A549 (cell line): ENCODE data around the gene ZG16B. TPM values are rescaled to one million over a fixed set of nuclear protein-coding genes. Genes with fewer than 3 reads are reported as not detected.

ENCODE experiments used
- ATAC-seq, 2 experiments: fragments of 200-7000 bp in 1 of 2; fragments of >200 bp in 1 of 2; cut with Nextera tagmentation in 1 of 2; cut with Tn5 transposase in 1 of 2; 3 replicates each; pipeline versions ENCODE4 v1.8.0 to v1.9.1; 2018 to 2020; ENCODE audit warnings: mild to moderate bottlenecking in 1 of 2, moderate library complexity in 1 of 2
- CTCF ChIA-PET: fragments of 300-600 bp; sonication (Branson Sonifier 250); formaldehyde crosslinking; extraction: SDS; loops from one replicate; lab custom pipeline; 2021; ENCODE audit warnings: antibody characterized with exemption, inconsistent platforms; lab: Yijun Ruan, JAX
- POLR2A ChIA-PET: fragments of 350-600 bp; formaldehyde crosslinking; extraction: SDS; loops from one replicate; lab custom pipeline; 2021; ENCODE audit warnings: antibody characterized with exemption, inconsistent platforms; lab: Yijun Ruan, JAX
- DNase-seq, 2 experiments: peaks; one replicate each; pipeline versions ENCODE4 v3.0.0 to v3.0.0-alpha.2; 2011 to 2016; ENCODE audit warnings: low read depth in 1 of 2, low spot score in 1 of 2
- FAIRE-seq: peaks from 2 replicates; lab custom pipeline; 2011; peaks lifted over from hg19 to GRCh38; lab: Jason Lieb, UNC
- H3K27ac ChIP-seq, 2 experiments: fragments of >200 bp; sonication (Bioruptor Twin); formaldehyde crosslinking; 3 replicates each; pipeline ENCODE4 v1.5.1; 2016 to 2017
- H3K4me1 ChIP-seq: fragments of >200 bp; sonication (Bioruptor Twin); formaldehyde crosslinking; 3 replicates; pipeline ENCODE4 v1.6.1; 2016
- H3K4me2 ChIP-seq: fragments of >200 bp; sonication (Bioruptor Twin); formaldehyde crosslinking; 3 replicates; pipeline ENCODE4 v1.6.1; 2016
- H3K4me3 ChIP-seq: fragments of >200 bp; sonication (Bioruptor Twin); formaldehyde crosslinking; 3 replicates; pipeline ENCODE4 v1.5.1; 2016
- H3K9me3 ChIP-seq: fragments of >200 bp; sonication (Bioruptor Twin); formaldehyde crosslinking; 3 replicates; pipeline ENCODE4 v1.6.1; 2016
- ATOH8 ChIP-seq: fragments of 250-450 bp; sonication (Bioruptor Pico); IDR thresholded peaks from 2 replicates; pipeline ENCODE4 v1.5.0; 2020; ENCODE audit warnings: low read depth, mild to moderate bottlenecking, moderate library complexity
- BHLHE40 ChIP-seq: IDR thresholded peaks from 2 replicates; pipeline ENCODE4 v1.6.1; 2012; ENCODE audit warnings: low read depth, low read length, inconsistent platforms
- CHD4 ChIP-seq: fragments of 200-600 bp; sonication (generic); IDR thresholded peaks from 2 replicates; pipeline ENCODE4 v1.6.1; 2016; ENCODE audit warnings: antibody characterized with exemption, mild to moderate bottlenecking, borderline replicate concordance
- CTCF ChIP-seq: fragments of >200 bp; sonication (Bioruptor Twin); formaldehyde crosslinking; IDR thresholded peaks from 3 replicates; pipeline ENCODE4 v1.5.1; 2016
- E2F6 ChIP-seq: IDR thresholded peaks from 2 replicates; pipeline ENCODE4 v1.6.1; 2012; ENCODE audit warnings: low read depth, borderline replicate concordance
- FOSB ChIP-seq: fragments of 250-450 bp; sonication (Bioruptor Pico); IDR thresholded peaks from 2 replicates; pipeline ENCODE4 v1.5.0; 2020; ENCODE audit warnings: mild to moderate bottlenecking, moderate library complexity
- FOSL2 ChIP-seq, 2 experiments: fragments of 450-650 bp in 1 of 2; fragments of >200 bp in 1 of 2; sonication (Bioruptor Twin) in 1 of 2; formaldehyde crosslinking; IDR thresholded peaks; 2 replicates each; pipeline versions ENCODE4 v1.5.0 to v1.6.1; 2016 to 2020; ENCODE audit warnings: mild to moderate bottlenecking in 1 of 2, moderate library complexity in 1 of 2
- HDAC2 ChIP-seq: fragments of 200-600 bp; sonication (generic); IDR thresholded peaks from 2 replicates; pipeline ENCODE4 v1.6.1; 2016
- MAFK ChIP-seq: fragments of 450-650 bp; IDR thresholded peaks from 2 replicates; pipeline ENCODE4 v1.6.1; 2014; ENCODE audit not compliant: partially characterized antibody
- MAX ChIP-seq: IDR thresholded peaks from 2 replicates; pipeline ENCODE4 v1.6.1; 2012
- MYC ChIP-seq: IDR thresholded peaks from 2 replicates; pipeline ENCODE4 v1.6.1; 2012; ENCODE audit warnings: mild to moderate bottlenecking, inconsistent platforms, low read length, improper control_type of control experiment, borderline replicate concordance
- NFE2L2 ChIP-seq: fragments of 150-350 bp; conservative IDR thresholded peaks from 2 replicates; pipeline ENCODE4 v1.6.1; 2014; ENCODE audit warnings: low read length
- PBX3 ChIP-seq: IDR thresholded peaks from 2 replicates; pipeline ENCODE4 v1.6.1; 2012
- REST ChIP-seq: fragments of 200-600 bp; sonication (generic); IDR thresholded peaks from 2 replicates; pipeline ENCODE4 v1.6.1; 2016; ENCODE audit warnings: antibody characterized with exemption, mild to moderate bottlenecking, moderate library complexity
- SMC3 ChIP-seq: fragments of >200 bp; sonication (Bioruptor Twin); formaldehyde crosslinking; IDR thresholded peaks from 3 replicates; pipeline ENCODE4 v1.6.1; 2018; ENCODE audit warnings: inconsistent platforms
- SREBF2 ChIP-seq: fragments of 450-650 bp; IDR thresholded peaks from 2 replicates; pipeline ENCODE4 v1.6.1; 2014; ENCODE audit warnings: mild to moderate bottlenecking, moderate library complexity
- TFCP2L1 ChIP-seq: fragments of 250-450 bp; sonication (Bioruptor Pico); IDR thresholded peaks from 2 replicates; pipeline ENCODE4 v1.5.0; 2021; ENCODE audit warnings: mild to moderate bottlenecking
- USF2 ChIP-seq: fragments of 450-650 bp; IDR thresholded peaks from 2 replicates; pipeline ENCODE4 v1.6.1; 2014; ENCODE audit warnings: antibody characterized with exemption
- ZFP36 ChIP-seq: fragments of 450-650 bp; IDR thresholded peaks from 2 replicates; pipeline ENCODE4 v1.6.1; 2014; ENCODE audit warnings: borderline replicate concordance; ENCODE audit not compliant: partially characterized antibody
- ZNF302 ChIP-seq: fragments of 250-450 bp; sonication (Bioruptor Pico); IDR thresholded peaks from 2 replicates; pipeline ENCODE4 v1.9.0; 2021; ENCODE audit warnings: inconsistent platforms, mild to moderate bottlenecking, moderate library complexity
- WGBS: methylation state at CpG from one replicate; pipeline ENCODE4 v1.1.6; 2017; ENCODE audit errors: missing lambda C conversion rate; 5-methylcytosine and 5-hydroxymethylcytosine counted together
- polyA plus RNA-seq, 4 experiments: library from polyadenylated mRNA; depleted of rRNA in 3 of 4; stranded (reverse); fragments of >200 nt; fragmentation: RNase III in 1 of 4; extraction: RNeasy Plus Mini Kit Qiagen cat#74134 plus additional on column Dnase treatment in 1 of 4; gene quantifications; 2 replicates in 3 of 4; 3 replicates in 1 of 4; pipeline ENCODE4 v1.2.3, GENCODE V29; 2011 to 2017

Gene ZG16B
- polyA plus RNA-seq, 2 of the 4 experiments (the other 2 are of a cell fraction): 0.40 to 0.85 TPM

- no peak for ATAC-seq
- POLR2A ChIA-PET: interaction anchor here (1.2 kb wide), 1 partner anchor 47 kb away, joined by 3 read pairs; no protein-coding TSS in a partner anchor
- no peaks in the 10 kb centered on the region for H3K9me3 ChIP-seq
- TF ChIP-seq ZFP36 (no peak), NFE2L2 (no peak), SREBF2 (no peak), ZNF302 (CRISPR knock-in tag) (no peak), TFCP2L1 (CRISPR knock-in tag) (no peak), BHLHE40 (no peak), MAFK (no peak), MYC (no peak)
- no peak overlapping the region for H3K4me2 ChIP-seq
- no peak overlapping the region for H3K27ac ChIP-seq
- CTCF ChIA-PET: interaction anchor here (0.8 to 3.7 kb wide), 6 partner anchors 10 to 73 kb away, joined by 4 to 23 read pairs (median 12); no protein-coding TSS in a partner anchor
- WGBS: 67% methylated on average over 9 of the region's 9 CpGs
- H3K4me3 ChIP-seq: no peak overlapping the region
- no peak for DNase-seq
- FAIRE-seq: no peak
- no peaks in the 10 kb centered on the region for H3K4me1 ChIP-seq
These were observed 8.5 kb upstream of the ZG16B start for GRCh38 chr16:2821487-2822157.

GRCh38 chr16:2822158-2822495, 8.0 kb upstream of the ZG16B start:
- Histone ChIP-seq H3K4me1 (no peaks in the 10 kb centered on the region), H3K9me3 (no peaks in the 10 kb centered on the region), H3K27ac (no peak overlapping the region), H3K4me3 (no peak overlapping the region), H3K4me2 (no peak overlapping the region)
- TF ChIP-seq PBX3: no peak
- no peak for TF ChIP-seq MAX
- no peak for TF ChIP-seq FOSB (CRISPR knock-in tag)
- no peak for TF ChIP-seq CTCF
- no peak for TF ChIP-seq SREBF2
- TF ChIP-seq E2F6: no peak
- TF ChIP-seq ZNF302 (CRISPR knock-in tag): no peak
- TF ChIP-seq MAFK: no peak
- TF ChIP-seq FOSL2 (IDR thresholded peaks at IDR 0.05): no peak
- no peak for TF ChIP-seq FOSL2 (CRISPR knock-in tag; IDR thresholded peaks at IDR 0.05)
- TF ChIP-seq USF2: no peak
- no peak for TF ChIP-seq CHD4
- TF ChIP-seq HDAC2: no peak
- no peak for DNase-seq
- POLR2A ChIA-PET: interaction anchor here (1.2 kb wide), 1 partner anchor 48 kb away, joined by 3 read pairs; no protein-coding TSS in a partner anchor
- 39% methylated on average over 8 of the region's 8 CpGs for WGBS
- ATAC-seq: no peak
- CTCF ChIA-PET: interaction anchor here (1.3 to 3.7 kb wide), 8 partner anchors 10 to 58 kb away, joined by 3 to 23 read pairs (median 10); no protein-coding TSS in a partner anchor
- FAIRE-seq: no peak

- no peak overlapping the region for H3K4me3 ChIP-seq
- no peak for TF ChIP-seq SMC3
- TF ChIP-seq MAFK: no peak
- TF ChIP-seq ATOH8 (CRISPR knock-in tag): no peak
- TF ChIP-seq REST: no peak
- no peak for TF ChIP-seq SREBF2
- ATAC-seq (no peak), DNase-seq (no peak), FAIRE-seq (no peak)
- H3K9me3 ChIP-seq: no peaks in the 10 kb centered on the region
- no peak overlapping the region for H3K4me2 ChIP-seq
- no peak overlapping the region for H3K27ac ChIP-seq
- WGBS: 71% methylated on average over 4 of the region's 4 CpGs
- no peaks in the 10 kb centered on the region for H3K4me1 ChIP-seq
- CTCF ChIA-PET: interaction anchor here (0.6 to 3.7 kb wide), 20 partner anchors 9 to 1417 kb away, joined by 3 to 23 read pairs (median 4); no protein-coding TSS in a partner anchor
- POLR2A ChIA-PET: no interaction called here
These were observed 7.6 kb upstream of the ZG16B start for GRCh38 chr16:2822496-2822895.
